Stimulated activated naive CD8-positive, alpha-beta T cell treated with anti-CD3 and anti-CD28 coated beads, Interleukin-15, Interleukin-2, amounts not matched to agents 100 ng/mL and 50 ng/mL, for 24 hours (primary cell): ENCODE data around the gene SKAP2.
"Not testable (repeated sequence)": the region's sequence is repeated elsewhere in the genome, so short reads cannot be mapped to it uniquely, and the experiment has no call there.

Experiments
- H3K27ac Mint-ChIP-seq: one replicate; pipeline ENCODE4 v1.8.0; 2021; ENCODE audit warnings: mild to moderate bottlenecking, mixed read lengths
- H3K27me3 Mint-ChIP-seq: one replicate; pipeline ENCODE4 v1.8.0; 2021; ENCODE audit warnings: mixed read lengths
- H3K36me3 Mint-ChIP-seq: one replicate; pipeline ENCODE4 v1.8.0; 2021; ENCODE audit warnings: low read depth, mixed read lengths
- H3K4me1 Mint-ChIP-seq: one replicate; pipeline ENCODE4 v1.8.0; 2021; ENCODE audit warnings: low read depth, mixed read lengths
- H3K4me3 Mint-ChIP-seq: one replicate; pipeline ENCODE4 v1.8.0; 2021; ENCODE audit warnings: mild to moderate bottlenecking, mixed read lengths
- H3K9me3 Mint-ChIP-seq: one replicate; pipeline ENCODE4 v1.8.0; 2021; ENCODE audit warnings: mixed read lengths

SKAP2 gene

GRCh38 chr7:26842897-26843296 lies 21.5 kb downstream of the SKAP2 start:
- H3K36me3 Mint-ChIP-seq, result no peaks in the 10 kb centered on the region
- H3K27me3 Mint-ChIP-seq, result no peaks in the 10 kb centered on the region
- H3K4me3 Mint-ChIP-seq, result no peak overlapping the region
- no peak overlapping the region for H3K27ac Mint-ChIP-seq
- H3K9me3 Mint-ChIP-seq, result no peaks in the 10 kb centered on the region
- H3K4me1 Mint-ChIP-seq, result no peaks in the 10 kb centered on the region

DNA sequence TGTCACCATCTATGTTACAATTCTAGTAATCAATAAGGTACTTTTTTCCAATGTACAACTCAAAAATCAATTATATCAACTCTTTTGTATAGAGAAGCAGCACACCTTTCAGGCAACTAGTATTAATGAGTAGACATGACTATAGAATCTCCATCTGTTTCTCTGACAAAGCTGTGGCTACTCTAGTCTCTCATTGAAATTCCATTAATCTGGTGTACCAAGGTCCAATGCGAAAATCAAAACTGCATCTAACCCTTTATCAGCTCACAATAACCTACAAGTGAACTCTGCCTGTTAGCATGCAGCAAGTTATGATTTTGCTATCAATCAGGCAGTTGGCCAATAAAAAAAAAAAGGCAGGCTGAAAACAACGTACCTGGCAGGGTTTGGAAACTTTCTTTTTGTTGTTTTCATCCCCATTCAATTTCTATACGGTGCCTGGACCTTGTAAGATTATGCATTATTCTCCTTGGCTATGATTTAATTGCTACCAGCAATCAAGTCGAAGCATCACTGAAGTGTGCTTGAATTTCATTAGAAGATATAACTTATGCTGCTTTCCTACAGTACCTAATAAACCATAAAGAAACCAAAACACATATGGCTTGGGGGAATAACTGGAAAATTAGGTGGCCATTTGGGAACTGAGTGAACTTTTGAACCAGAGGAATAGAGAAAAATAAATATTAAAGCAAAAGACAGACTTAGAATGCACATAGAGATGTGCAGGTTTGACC lies 23.2 kb downstream of the SKAP2 start:
- H3K4me1 Mint-ChIP-seq, result no peaks in the 10 kb centered on the region
- H3K27ac Mint-ChIP-seq, result no peak overlapping the region
- H3K36me3 Mint-ChIP-seq, result peaks cover 12% of the 10 kb centered on the region
- H3K4me3 Mint-ChIP-seq, result no peak overlapping the region
- H3K9me3 Mint-ChIP-seq, result no peaks in the 10 kb centered on the region
- H3K27me3 Mint-ChIP-seq, result no peaks in the 10 kb centered on the region

- H3K4me3 Mint-ChIP-seq, H3K27ac Mint-ChIP-seq, H3K9me3 Mint-ChIP-seq, H3K27me3 Mint-ChIP-seq, H3K4me1 Mint-ChIP-seq: not testable (repeated sequence)
- peaks cover 38% of the 10 kb centered on the region for H3K36me3 Mint-ChIP-seq
Observed at GRCh38 chr7:26836793-26837192, 27.6 kb downstream of the SKAP2 start.

DNA sequence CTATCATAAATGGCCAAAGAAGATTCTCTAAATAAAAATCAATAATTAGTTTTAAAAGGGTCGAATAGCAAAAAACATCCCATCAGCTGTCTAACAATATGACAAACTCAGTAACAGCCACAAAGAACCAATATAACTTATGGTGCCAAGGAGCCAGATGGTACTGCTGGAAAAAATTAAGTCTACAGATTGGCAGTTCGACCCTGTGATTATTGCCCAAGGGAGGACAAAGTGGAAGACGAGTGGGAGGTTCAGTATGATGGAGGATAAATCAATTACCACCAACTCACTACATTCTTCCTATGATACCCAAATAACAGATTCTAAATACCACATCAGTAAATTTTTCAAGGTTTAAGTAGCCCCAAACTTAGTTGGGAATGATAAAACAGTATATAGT lies 49.0 kb downstream of the SKAP2 start:
- H3K27ac Mint-ChIP-seq, result no peak overlapping the region
- no peak overlapping the region for H3K4me3 Mint-ChIP-seq
- H3K4me1 Mint-ChIP-seq, result no peaks in the 10 kb centered on the region
- H3K27me3 Mint-ChIP-seq, result no peaks in the 10 kb centered on the region
- no peaks in the 10 kb centered on the region for H3K9me3 Mint-ChIP-seq
- no peaks in the 10 kb centered on the region for H3K36me3 Mint-ChIP-seq

DNA sequence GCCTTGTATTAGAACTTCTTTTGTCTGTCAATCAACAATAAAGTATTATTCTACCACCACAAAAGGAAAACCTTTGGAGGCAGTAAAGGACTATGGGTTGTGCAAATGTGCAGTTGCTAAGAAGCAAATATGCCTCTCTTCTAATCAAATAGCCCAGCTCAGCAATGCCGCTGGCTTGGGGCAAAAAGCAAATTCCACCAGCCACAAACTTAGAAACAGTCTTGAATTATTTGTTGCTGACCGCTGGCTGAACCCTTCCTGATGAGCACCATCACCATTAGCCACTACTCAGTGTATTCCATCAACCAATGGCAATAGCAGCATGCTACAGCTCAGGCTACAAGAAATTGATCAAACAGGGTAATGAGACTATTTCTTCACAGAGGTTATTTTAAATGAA lies 51.0 kb downstream of the SKAP2 start:
- no peaks in the 10 kb centered on the region for H3K27me3 Mint-ChIP-seq
- peaks cover 4% of the 10 kb centered on the region for H3K36me3 Mint-ChIP-seq
- no peaks in the 10 kb centered on the region for H3K9me3 Mint-ChIP-seq
- H3K4me1 Mint-ChIP-seq, result no peaks in the 10 kb centered on the region
- no peak overlapping the region for H3K27ac Mint-ChIP-seq
- H3K4me3 Mint-ChIP-seq, result no peak overlapping the region

GRCh38 chr7:26794541-26794940 lies 69.8 kb downstream of the SKAP2 start:
- Mint-ChIP-seq H3K4me3 (no peak overlapping the region), H3K27ac (no peak overlapping the region), H3K36me3 (peaks cover 6% of the 10 kb centered on the region), H3K27me3 (peaks cover 3% of the 10 kb centered on the region), H3K4me1 (no peaks in the 10 kb centered on the region), H3K9me3 (peaks cover 17% of the 10 kb centered on the region)

GRCh38 chr7:26792576-26792975 lies 71.8 kb downstream of the SKAP2 start:
- Mint-ChIP-seq H3K4me3 (no peak overlapping the region), H3K27ac (no peak overlapping the region), H3K4me1 (no peaks in the 10 kb centered on the region), H3K36me3 (no peaks in the 10 kb centered on the region), H3K27me3 (no peaks in the 10 kb centered on the region), H3K9me3 (peaks cover 4% of the 10 kb centered on the region)

GRCh38 chr7:26792006-26792405 lies 72.4 kb downstream of the SKAP2 start:
- H3K4me1 Mint-ChIP-seq, result no peaks in the 10 kb centered on the region
- H3K27me3 Mint-ChIP-seq, result no peaks in the 10 kb centered on the region
- H3K4me3 Mint-ChIP-seq, result no peak overlapping the region
- no peaks in the 10 kb centered on the region for H3K36me3 Mint-ChIP-seq
- no peak overlapping the region for H3K27ac Mint-ChIP-seq
- H3K9me3 Mint-ChIP-seq, result no peaks in the 10 kb centered on the region

DNA sequence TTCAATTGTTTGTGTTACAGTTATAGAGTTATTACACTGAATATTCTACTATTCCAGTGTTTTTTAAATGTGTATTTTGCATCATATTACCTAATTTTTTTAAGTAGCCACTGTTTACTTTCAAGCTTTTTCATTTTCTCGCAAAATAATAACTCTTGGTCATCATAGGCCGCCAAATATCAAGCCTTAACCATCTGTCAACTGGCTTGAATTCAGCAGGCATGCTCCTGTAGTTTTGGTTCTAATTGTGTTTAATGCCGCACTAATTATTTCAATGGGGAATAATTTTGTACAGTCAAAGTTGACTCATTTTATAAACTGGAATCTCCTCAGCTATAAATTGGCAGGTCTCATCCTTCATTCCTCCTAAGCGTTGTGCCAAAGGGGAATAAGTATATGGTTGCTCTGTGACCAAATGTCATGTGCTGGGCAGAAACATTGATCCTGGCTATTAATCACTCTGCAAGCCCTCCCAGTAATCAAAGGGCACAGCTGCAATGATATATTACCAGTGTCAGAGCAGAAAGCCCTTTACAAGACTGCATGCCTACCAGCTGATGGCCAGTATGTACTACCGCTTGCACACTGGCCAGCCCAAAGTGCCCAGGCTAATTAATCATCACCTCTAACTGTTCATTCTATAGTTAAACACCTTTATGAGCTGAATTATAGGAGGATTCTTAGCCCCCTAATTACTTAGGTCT lies 74.8 kb downstream of the SKAP2 start:
- no peaks in the 10 kb centered on the region for H3K9me3 Mint-ChIP-seq
- no peak overlapping the region for H3K27ac Mint-ChIP-seq
- H3K27me3 Mint-ChIP-seq, result no peaks in the 10 kb centered on the region
- no peaks in the 10 kb centered on the region for H3K4me1 Mint-ChIP-seq
- H3K36me3 Mint-ChIP-seq, result no peaks in the 10 kb centered on the region
- no peak overlapping the region for H3K4me3 Mint-ChIP-seq

DNA sequence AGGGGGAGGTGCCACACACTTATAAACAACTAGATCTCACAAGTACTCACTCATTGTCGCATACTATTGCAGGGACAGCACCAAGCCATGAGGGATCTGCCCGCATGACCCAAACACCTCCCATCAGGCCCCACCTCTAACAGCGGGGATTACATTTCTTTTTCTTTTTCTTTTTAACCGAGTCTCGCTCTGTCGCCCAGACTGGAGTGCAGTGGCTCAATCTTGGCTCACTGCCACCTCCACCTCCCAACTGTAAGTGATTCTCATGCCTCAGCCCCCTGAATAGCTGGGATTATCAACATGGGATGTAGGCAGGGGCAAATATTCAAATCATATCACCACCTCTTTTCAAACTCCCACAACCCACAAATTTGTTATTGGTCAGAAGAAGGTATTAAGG lies 76.7 kb downstream of the SKAP2 start:
- Mint-ChIP-seq H3K27ac (no peak overlapping the region), H3K36me3 (no peaks in the 10 kb centered on the region), H3K4me3 (no peak overlapping the region), H3K27me3 (no peaks in the 10 kb centered on the region), H3K9me3 (no peaks in the 10 kb centered on the region), H3K4me1 (no peaks in the 10 kb centered on the region)

DNA sequence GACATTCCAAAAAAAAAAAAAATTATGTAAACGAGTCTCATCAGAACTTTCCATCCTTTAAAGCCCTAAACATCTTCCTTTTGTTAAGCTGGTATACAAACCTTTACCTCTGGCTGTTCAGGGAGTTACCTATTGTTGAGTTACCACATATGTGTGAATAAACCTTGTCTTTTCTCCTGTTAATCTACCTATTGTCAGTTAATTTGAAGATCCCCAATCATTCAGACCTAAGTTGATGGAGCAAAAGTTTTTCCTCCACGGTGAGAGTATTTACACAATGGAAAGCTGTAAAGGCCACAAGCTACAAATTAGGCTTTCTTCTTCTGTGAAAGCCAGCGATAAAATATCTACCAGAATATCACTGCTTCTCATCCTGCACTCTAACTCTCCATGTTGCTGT lies 80.3 kb downstream of the SKAP2 start:
- Mint-ChIP-seq H3K4me3 (no peak overlapping the region), H3K36me3 (no peaks in the 10 kb centered on the region), H3K9me3 (no peaks in the 10 kb centered on the region), H3K27me3 (no peaks in the 10 kb centered on the region), H3K4me1 (no peaks in the 10 kb centered on the region), H3K27ac (no peak overlapping the region)

DNA sequence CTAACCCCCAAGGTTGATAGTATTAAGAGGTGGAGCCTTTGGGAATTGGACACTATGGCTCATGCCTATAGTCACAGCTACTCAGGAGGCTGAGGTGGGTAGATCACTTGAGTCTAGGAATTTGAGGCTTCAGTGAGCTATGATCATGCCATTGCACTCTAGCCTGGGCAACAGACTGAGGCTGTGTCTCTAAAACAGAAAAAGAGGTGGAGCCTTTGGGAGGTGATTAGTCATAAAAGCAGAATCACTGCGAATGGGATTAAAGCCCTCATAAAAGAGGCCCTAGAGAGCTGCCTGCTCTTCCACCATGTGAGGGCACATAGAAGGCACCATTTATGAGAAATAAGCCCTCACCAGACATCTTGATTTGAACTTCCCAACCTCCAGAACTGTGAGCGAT lies 81.9 kb downstream of the SKAP2 start:
- Mint-ChIP-seq H3K9me3 (no peaks in the 10 kb centered on the region), H3K4me1 (no peaks in the 10 kb centered on the region), H3K27me3 (no peaks in the 10 kb centered on the region), H3K27ac (no peak overlapping the region), H3K4me3 (no peak overlapping the region), H3K36me3 (no peaks in the 10 kb centered on the region)

DNA sequence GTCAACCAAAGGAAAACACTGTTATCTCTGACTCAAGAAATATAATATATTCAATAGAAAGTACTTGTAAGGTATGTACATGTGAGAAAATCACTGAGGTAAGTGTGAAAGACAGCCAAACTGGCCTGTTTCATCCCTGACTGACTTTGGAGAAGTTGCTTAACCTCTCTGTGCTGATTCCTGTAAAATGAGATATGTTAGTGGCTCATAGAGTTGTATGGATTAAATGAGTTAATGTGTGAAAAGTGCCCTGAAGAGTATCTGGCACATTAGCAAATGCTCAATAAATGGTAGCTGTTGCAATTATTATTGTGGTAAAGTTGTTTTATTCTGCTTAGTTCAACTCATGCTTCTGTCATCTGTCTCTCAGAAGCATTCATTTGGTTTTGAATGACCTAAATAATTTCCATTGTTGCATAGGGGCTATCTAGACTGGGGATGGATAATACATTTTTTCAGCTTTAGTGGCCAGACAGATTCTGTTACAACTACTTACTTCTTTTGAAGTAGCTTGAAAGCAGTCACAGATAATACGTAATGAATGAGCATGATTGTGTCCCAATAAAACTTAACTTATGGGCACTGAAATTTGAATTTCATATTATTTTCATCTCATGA lies 84.3 kb downstream of the SKAP2 start:
- Mint-ChIP-seq H3K4me3 (no peak overlapping the region), H3K27me3 (no peaks in the 10 kb centered on the region), H3K9me3 (no peaks in the 10 kb centered on the region), H3K4me1 (no peaks in the 10 kb centered on the region), H3K36me3 (no peaks in the 10 kb centered on the region), H3K27ac (no peak overlapping the region)

- Mint-ChIP-seq H3K27ac (no peak overlapping the region), H3K36me3 (peaks cover 9% of the 10 kb centered on the region), H3K27me3 (no peaks in the 10 kb centered on the region), H3K4me3 (no peak overlapping the region), H3K9me3 (peaks cover 7% of the 10 kb centered on the region), H3K4me1 (no peaks in the 10 kb centered on the region)
Observed at GRCh38 chr7:26777385-26777784, 87.0 kb downstream of the SKAP2 start.

- no peaks in the 10 kb centered on the region for H3K4me1 Mint-ChIP-seq
Observed at GRCh38 chr7:26760501-26760900, 103.9 kb downstream of the SKAP2 start.

More at GRCh38 chr7:26760501-26760900, 103.9 kb downstream of the SKAP2 start:
- Mint-ChIP-seq H3K4me3 (no peak overlapping the region), H3K27ac (no peak overlapping the region), H3K9me3 (no peaks in the 10 kb centered on the region), H3K27me3 (no peaks in the 10 kb centered on the region), H3K36me3 (no peaks in the 10 kb centered on the region)
